ENCODE measurements around the gene CACUL1.

- TF ChIP-seq POLR2A (IDR thresholded peaks at IDR 0.05; ENCODE audit: low read length): no peak
- TF ChIP-seq GATA1 (IDR thresholded peaks at IDR 0.05; ENCODE audit: low read depth, low read length): no peak
Measured at GRCh38 chr10:118802126-118802793, 47.5 kb upstream of the CACUL1 start.

Data from erythroblast (primary cell).